ENCODE data around the gene AGTR2.

DNA sequence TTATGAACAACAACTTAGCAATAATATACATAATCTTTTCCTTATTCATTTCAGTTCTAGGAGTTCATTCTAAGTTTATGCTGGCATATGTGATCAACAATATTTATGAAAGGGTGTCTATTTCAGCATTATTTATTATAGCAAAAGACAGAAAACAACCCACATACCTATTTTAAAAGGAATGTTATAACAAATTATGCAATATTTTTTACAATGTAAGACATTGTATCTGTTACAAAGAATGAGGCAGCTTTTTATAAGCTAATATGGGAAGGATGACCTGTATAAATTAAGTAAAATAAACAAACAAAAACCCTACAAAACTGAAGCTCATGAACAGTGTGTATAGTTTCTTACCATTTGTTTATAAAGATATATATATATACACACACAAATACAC is 42.7 kb downstream of the AGTR2 start:
- TF ChIP-seq, protein P1, sequence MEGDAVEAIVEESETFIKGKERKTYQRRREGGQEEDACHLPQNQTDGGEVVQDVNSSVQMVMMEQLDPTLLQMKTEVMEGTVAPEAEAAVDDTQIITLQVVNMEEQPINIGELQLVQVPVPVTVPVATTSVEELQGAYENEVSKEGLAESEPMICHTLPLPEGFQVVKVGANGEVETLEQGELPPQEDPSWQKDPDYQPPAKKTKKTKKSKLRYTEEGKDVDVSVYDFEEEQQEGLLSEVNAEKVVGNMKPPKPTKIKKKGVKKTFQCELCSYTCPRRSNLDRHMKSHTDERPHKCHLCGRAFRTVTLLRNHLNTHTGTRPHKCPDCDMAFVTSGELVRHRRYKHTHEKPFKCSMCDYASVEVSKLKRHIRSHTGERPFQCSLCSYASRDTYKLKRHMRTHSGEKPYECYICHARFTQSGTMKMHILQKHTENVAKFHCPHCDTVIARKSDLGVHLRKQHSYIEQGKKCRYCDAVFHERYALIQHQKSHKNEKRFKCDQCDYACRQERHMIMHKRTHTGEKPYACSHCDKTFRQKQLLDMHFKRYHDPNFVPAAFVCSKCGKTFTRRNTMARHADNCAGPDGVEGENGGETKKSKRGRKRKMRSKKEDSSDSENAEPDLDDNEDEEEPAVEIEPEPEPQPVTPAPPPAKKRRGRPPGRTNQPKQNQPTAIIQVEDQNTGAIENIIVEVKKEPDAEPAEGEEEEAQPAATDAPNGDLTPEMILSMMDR (IDR thresholded peaks at IDR 0.05): no peak
- TF ChIP-seq POLR2A (IDR thresholded peaks at IDR 0.05) (no peak), POLR2AphosphoS5 (IDR thresholded peaks at IDR 0.05) (no peak), EP300 (IDR thresholded peaks at IDR 0.05) (no peak)
